Brain microvascular endothelial cell (primary cell): ENCODE results near the gene TMEM63B.
A peak's percentile ranks its signal among the peaks of the same experiment; 100 is the strongest.

Experiments
- DNase-seq: peaks from one replicate; pipeline ENCODE4 v3.0.0-alpha.2; 2020
- H3K27ac ChIP-seq: fragments of 250-450 bp; sonication (Bioruptor Pico); 2 replicates; pipeline ENCODE4 v1.5.1; 2020; ENCODE audit warnings: mild to moderate bottlenecking, moderate library complexity
- H3K27me3 ChIP-seq: fragments of 250-450 bp; sonication (Bioruptor Pico); replicated peaks from 2 replicates; pipeline ENCODE4 v1.5.1; 2020; ENCODE audit warnings: mild to moderate bottlenecking
- H3K36me3 ChIP-seq: fragments of 250-450 bp; sonication (Bioruptor Pico); replicated peaks from 2 replicates; pipeline ENCODE4 v1.5.1; 2020; ENCODE audit warnings: mild to moderate bottlenecking
- H3K4me3 ChIP-seq: 2 replicates; pipeline ENCODE4 v1.5.1; 2011; ENCODE audit warnings: low read depth, mild to moderate bottlenecking, control low read depth, low read length, moderate library complexity
- in situ Hi-C: cut with HindIII; loops from 2 replicates; pipeline ENCODE4 v1.10.0; 2017; ENCODE audit warnings: low sequenced_read_pairs, low pct_ligation_motif_present
- TF ChIP-seq, protein P1 (sequence below): IDR thresholded peaks from 2 replicates; pipeline ENCODE4 v1.5.1; 2011; ENCODE audit warnings: low read depth, mild to moderate bottlenecking, moderate library complexity, low read length, control low read depth, inconsistent platforms; ENCODE audit errors: missing control alignments

TMEM63B gene

DNA sequence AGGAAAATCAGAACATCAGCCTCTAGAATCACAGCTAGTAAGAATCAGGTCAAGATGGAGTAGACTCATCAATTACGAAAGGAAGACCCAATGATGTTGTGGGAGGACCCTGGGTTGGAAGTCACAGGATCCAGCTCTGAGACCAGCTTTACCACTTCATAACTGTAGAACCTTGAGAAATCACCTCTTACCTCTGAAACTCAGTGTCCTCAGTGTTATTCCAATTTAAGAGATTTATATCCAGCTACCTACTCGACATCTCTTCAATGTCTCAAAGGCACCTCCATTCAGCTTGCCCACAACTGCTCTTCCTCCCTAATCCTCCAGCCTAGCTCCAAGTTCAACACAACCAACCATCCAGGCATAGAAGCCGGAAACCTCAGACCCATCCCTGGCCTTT, 16.4 kb upstream of the TMEM63B start:
- Histone ChIP-seq H3K27me3 (no peaks in the 10 kb centered on the region), H3K27ac (no peak overlapping the region), H3K36me3 (peaks cover 46% of the 10 kb centered on the region), H3K4me3 (no peak overlapping the region)
- DNase-seq: no peak
- TF ChIP-seq, protein P1, sequence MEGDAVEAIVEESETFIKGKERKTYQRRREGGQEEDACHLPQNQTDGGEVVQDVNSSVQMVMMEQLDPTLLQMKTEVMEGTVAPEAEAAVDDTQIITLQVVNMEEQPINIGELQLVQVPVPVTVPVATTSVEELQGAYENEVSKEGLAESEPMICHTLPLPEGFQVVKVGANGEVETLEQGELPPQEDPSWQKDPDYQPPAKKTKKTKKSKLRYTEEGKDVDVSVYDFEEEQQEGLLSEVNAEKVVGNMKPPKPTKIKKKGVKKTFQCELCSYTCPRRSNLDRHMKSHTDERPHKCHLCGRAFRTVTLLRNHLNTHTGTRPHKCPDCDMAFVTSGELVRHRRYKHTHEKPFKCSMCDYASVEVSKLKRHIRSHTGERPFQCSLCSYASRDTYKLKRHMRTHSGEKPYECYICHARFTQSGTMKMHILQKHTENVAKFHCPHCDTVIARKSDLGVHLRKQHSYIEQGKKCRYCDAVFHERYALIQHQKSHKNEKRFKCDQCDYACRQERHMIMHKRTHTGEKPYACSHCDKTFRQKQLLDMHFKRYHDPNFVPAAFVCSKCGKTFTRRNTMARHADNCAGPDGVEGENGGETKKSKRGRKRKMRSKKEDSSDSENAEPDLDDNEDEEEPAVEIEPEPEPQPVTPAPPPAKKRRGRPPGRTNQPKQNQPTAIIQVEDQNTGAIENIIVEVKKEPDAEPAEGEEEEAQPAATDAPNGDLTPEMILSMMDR: no peak
- in situ Hi-C loops: no loop called here

DNA sequence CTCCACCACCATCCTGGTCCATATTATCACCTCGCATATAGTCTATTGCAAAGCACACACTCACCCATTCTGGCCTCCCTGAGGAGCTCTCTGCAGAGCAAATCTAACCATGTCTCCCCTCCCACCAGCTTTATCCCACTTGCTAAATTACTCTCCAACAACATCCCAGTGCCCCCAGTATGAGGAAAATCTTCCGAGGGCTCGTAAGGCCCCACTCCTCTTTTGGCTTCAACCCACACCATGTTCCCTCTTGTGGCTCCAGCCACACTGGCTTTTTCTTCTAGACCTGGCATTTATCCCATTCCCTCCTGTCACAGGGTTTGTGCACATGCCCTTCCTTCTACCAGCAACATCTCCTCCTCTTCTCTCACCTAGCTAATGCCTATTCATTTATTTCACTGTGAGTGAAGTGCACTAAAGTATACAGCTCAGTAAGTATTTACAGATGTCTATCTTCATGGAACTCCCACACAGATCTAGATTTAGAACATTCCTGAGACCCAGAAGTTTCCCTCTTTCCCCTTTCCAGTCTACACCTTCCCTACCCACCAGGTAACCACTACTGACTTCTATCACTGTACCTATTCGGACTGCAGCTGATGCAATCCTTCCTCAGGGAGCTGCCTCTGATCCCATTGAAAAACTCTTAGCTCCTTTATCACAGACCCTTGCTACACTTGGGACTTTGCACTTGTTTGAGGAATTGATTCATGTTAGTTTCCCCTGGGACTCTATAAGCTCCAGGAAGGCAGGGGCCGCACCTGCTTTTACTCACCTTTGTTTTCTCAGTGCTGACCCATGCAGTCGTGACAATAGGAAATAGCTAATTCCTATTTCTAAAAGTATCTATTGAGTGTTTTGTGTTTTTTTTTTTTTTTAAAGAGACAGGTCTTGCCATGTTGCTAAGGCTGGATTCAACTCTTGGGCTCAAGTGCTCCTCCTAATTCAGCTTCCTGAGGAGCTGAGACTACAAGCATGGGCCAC, 15.6 kb upstream of the TMEM63B start:
- H3K36me3 ChIP-seq: peaks cover 46% of the 10 kb centered on the region

GRCh38 chr6:44113414-44113813, 13.9 kb upstream of the TMEM63B start:
- no peak for DNase-seq
- Histone ChIP-seq H3K27ac (no peak overlapping the region), H3K4me3 (no peak overlapping the region), H3K36me3 (peaks cover 49% of the 10 kb centered on the region), H3K27me3 (no peaks in the 10 kb centered on the region)
- in situ Hi-C loops: no loop called here
- TF ChIP-seq, protein P1: peak; percentile 50

More for the DNA sequence above, 15.6 kb upstream of the TMEM63B start:
- in situ Hi-C loops: no loop called here
- DNase-seq: no peak
- Histone ChIP-seq H3K4me3 (no peak overlapping the region), H3K27ac (no peak overlapping the region), H3K27me3 (no peaks in the 10 kb centered on the region)
- TF ChIP-seq, protein P1: no peak

GRCh38 chr6:44115866-44116265, 11.5 kb upstream of the TMEM63B start:
- no peak for DNase-seq
- in situ Hi-C loops: no loop called here
- TF ChIP-seq, protein P1: no peak
- Histone ChIP-seq H3K27ac (peak overlapping the region; percentile 90), H3K36me3 (peaks cover 32% of the 10 kb centered on the region), H3K4me3 (no peak overlapping the region), H3K27me3 (no peaks in the 10 kb centered on the region)

GRCh38 chr6:44116641-44117382, 10.5 kb upstream of the TMEM63B start:
- peak overlapping the region; percentile 90 for H3K27ac ChIP-seq
- no peak overlapping the region for H3K4me3 ChIP-seq
- no peaks in the 10 kb centered on the region for H3K27me3 ChIP-seq
- in situ Hi-C loops: no loop called here
- peak; percentile 87 for DNase-seq
- peaks cover 22% of the 10 kb centered on the region for H3K36me3 ChIP-seq
- TF ChIP-seq, protein P1: no peak
